ES-I3 (cell line): Measurements from ENCODE around the gene MYH13.

Experiments
- H3K36me3 ChIP-seq: 2 replicates; pipeline ENCODE4 v1.6.1; 2013; ENCODE audit warnings: mild to moderate bottlenecking, low read length, control low read depth, moderate library complexity; ENCODE audit not compliant: insufficient read depth
- H3K4me1 ChIP-seq: 2 replicates; pipeline ENCODE4 v1.6.1; 2013; ENCODE audit warnings: mild to moderate bottlenecking, control low read depth, low read length; ENCODE audit not compliant: insufficient read depth
- H3K9ac ChIP-seq: 2 replicates; pipeline ENCODE4 v1.6.1; 2013; ENCODE audit warnings: low read depth, mild to moderate bottlenecking, low read length, moderate library complexity
- H3K9me3 ChIP-seq: 2 replicates; pipeline ENCODE4 v1.6.1; 2013; ENCODE audit warnings: mild to moderate bottlenecking, low read length, moderate library complexity; ENCODE audit not compliant: control insufficient read depth, insufficient read depth

Gene MYH13

DNA sequence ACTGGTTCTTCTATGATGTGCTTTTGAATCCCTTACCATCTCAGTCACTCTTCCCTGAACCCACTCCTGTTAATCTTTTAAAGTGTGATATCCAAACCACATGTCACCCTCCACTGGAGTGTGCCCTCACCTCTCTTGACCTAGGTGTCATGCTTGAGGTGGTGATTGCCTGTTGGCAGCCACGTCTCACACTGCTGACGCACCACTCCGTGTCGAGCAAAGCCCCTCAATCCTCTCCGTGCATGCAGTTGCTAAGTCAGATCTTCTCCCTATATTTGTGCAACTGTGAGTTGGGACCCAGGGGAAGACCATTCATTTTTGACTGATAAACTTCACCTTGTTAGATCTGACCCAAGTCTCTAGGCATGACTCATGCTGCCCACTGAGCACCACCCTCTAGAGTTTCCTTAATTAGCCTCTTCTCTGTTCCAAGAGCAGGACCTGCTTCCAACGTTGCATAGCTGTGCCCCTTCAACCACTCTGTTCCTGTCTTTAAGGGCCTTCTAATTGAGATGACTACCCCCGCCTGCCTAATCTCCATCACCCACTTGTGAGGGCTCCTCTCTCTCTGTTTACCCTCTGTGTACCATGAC lies 2.7 kb downstream of the MYH13 start:
- Histone ChIP-seq H3K9ac (no peak overlapping the region), H3K9me3 (no peaks in the 10 kb centered on the region), H3K4me1 (no peaks in the 10 kb centered on the region), H3K36me3 (no peaks in the 10 kb centered on the region)

DNA sequence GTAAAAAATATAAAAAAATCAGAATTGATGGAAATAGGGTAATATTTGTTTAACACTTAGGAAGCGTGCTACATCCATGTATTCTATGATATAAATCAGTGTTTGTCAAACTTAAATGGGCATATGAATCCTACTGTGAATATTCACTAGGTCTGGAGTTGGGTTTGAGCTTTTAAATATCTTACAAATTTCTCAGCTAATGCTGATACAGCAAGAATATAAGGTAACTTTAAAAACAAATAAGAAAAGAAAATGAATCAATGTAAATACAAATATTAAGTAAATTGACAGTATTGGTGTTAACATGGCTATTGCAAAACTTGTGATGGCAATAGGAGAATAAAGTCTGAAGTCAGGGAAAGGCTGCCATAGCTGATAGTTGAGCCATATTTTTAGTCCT lies 3.6 kb downstream of the MYH13 start:
- no peaks in the 10 kb centered on the region for H3K9me3 ChIP-seq
- no peak overlapping the region for H3K9ac ChIP-seq
- no peaks in the 10 kb centered on the region for H3K36me3 ChIP-seq
- H3K4me1 ChIP-seq = no peaks in the 10 kb centered on the region

DNA sequence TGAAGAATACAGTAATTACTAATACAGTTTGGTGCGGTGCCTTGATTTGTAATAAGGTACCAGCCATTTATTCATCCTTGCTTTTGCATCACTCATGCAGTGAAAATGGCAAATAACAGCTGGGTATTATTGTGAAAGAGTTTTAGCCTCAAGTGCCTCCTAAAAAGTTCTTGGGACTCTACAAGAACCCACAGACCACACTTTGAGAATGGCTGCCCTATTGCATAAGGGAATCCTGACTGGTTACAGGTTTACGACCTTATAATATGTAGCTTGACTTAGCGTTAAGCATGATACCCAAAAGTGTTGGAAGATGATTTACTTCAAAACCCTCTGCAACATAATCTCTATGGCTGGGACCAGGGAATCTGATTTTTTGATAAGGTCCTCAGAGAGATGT lies 4.2 kb downstream of the MYH13 start:
- no peak overlapping the region for H3K9ac ChIP-seq
- H3K36me3 ChIP-seq = no peaks in the 10 kb centered on the region
- no peaks in the 10 kb centered on the region for H3K9me3 ChIP-seq
- H3K4me1 ChIP-seq = no peaks in the 10 kb centered on the region

DNA sequence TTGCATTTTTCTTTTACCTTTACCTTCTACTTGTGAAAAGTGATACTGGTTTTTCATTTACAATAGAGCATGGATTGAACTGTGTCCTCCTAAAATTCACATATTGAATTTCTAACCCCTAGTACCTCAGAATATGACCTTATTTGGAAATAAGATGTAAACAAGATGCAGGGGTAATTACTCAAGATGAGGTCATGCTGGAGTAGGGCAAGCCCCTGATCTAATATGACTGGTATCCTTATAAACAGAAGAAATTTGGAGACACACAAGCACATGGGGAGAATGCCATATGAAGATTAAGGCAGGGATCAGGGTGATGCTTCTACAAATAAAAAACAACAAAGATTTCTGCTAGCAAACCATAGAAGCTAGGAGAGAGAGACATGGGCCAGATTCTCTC lies 12.2 kb downstream of the MYH13 start:
- H3K9ac ChIP-seq = no peak overlapping the region
- H3K36me3 ChIP-seq = no peaks in the 10 kb centered on the region
- no peaks in the 10 kb centered on the region for H3K9me3 ChIP-seq
- H3K4me1 ChIP-seq = no peaks in the 10 kb centered on the region

DNA sequence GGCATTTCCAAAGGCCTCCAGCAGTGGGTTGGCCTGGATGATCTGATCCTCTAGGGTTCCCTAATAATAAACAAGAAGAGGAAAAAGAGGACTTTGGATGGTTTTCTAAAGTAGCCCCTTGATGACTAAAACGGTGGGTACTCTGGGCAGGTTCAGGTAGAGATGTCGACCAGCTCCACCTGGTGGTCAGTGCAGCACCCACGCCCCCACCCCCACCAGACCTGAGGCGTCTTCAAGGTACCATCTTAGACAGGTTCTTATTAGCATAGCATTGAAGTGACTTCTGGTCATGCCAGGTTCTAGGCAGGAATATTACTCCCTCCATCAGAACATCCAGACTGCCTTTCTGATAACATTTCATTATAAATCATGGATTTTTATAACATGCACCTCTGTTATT lies 15.0 kb downstream of the MYH13 start:
- Histone ChIP-seq H3K36me3 (no peaks in the 10 kb centered on the region), H3K4me1 (no peaks in the 10 kb centered on the region), H3K9ac (no peak overlapping the region), H3K9me3 (no peaks in the 10 kb centered on the region)

DNA sequence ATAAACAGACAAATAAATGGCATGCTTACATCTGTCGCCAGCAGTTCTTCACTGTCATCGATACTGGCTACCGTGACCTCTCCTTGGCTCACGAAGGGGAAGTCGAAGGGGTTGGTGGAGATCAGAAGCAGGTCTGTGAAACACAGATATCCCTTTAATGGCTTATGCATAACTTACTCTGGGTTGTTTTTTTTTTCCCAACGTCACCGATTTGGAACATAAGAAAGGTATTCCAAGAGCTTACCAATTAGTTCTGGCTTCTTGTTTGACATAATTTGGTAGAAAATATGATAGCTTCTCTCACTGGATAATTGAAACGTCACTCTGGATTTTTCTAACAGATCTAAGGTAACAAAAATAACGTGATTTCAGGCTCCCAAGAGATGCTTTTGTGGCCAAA lies 18.2 kb downstream of the MYH13 start:
- no peak overlapping the region for H3K9ac ChIP-seq
- H3K4me1 ChIP-seq = no peaks in the 10 kb centered on the region
- H3K9me3 ChIP-seq = no peaks in the 10 kb centered on the region
- no peaks in the 10 kb centered on the region; the same call in 1 of the 2 replicates for H3K36me3 ChIP-seq

DNA sequence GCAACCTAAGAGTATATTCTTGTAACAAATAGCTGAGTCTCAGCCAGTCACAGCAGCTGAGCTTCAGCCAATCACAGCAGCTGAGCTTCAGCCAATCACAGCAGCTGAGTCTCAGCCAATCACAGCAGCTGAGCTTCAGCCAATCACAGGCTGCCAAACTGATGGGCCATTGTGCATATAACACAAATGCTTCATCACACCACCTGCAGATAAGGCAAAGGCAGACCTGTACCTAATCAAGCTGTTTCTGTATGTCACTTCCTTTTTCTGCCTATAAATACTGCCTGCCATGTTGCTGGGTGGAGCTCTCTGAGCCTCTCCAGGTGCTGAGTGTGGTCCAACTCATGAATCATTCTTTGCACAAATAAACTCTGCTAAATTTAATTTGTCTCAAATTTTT lies 19.9 kb downstream of the MYH13 start:
- Histone ChIP-seq H3K4me1 (no peaks in the 10 kb centered on the region), H3K9me3 (no peaks in the 10 kb centered on the region), H3K36me3 (no peaks in the 10 kb centered on the region; the same call in 1 of the 2 replicates), H3K9ac (no peak overlapping the region)

DNA sequence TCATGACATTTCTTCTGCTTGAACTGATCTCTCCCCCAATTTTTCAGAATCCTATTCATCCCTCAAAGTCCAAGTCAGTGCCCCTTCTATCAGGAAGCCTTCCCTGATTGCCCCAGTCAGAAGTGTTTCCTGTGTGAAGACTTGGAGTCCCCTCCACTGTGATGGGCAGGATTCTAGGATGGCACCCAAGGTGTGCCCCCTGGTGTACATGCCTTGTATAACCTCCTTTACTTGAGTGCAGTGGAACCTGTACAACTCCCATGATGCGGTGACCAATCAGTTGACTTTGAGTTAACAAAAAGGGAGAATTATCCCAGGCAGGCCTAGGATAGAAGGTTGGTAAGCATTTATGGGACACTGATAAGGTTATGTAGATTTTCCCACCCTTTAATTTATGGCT lies 23.4 kb downstream of the MYH13 start:
- no peaks in the 10 kb centered on the region; the same call in 1 of the 2 replicates for H3K36me3 ChIP-seq
- H3K9ac ChIP-seq = no peak overlapping the region
- no peaks in the 10 kb centered on the region for H3K9me3 ChIP-seq
- no peaks in the 10 kb centered on the region for H3K4me1 ChIP-seq

DNA sequence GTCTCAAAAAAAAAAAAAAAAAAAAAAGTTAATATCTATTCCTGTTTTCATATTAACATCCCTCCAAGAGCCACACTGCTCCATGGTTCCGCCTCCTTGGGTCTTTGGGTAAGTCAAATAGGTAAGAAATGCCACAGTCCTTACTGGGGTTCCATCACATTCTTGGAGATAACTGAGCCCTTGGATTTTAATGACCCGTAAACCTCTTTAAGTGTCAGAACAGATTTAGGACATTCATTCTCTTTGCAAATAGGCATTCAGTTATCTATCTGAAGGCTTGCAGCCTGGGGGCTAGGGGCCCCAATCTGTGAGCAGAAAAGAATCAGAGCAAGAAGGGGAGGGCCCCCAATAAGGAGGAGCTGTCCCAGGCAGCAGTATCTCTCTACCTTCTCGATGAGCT lies 28.0 kb downstream of the MYH13 start:
- Histone ChIP-seq H3K4me1 (no peaks in the 10 kb centered on the region), H3K36me3 (no peaks in the 10 kb centered on the region; the same call in 1 of the 2 replicates), H3K9ac (no peak overlapping the region), H3K9me3 (no peaks in the 10 kb centered on the region)

DNA sequence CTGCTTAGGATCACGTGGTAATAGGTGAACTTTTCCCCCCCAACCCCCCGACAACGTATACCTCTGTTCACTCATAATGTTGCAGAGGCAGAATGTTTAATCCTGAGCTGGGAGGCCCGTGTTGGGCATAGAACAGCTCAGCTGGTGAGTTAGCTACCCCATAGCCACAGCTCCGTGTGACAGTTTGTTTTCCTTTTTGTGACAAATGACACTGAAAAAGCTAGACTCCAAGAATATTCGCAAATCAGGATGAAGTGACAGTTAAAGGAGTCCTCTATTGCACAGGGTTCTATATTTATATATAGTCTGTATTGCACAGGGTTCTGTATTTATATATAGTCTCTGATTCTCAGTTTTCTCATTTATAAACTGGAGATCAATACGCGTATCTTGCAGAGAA lies 33.8 kb downstream of the MYH13 start:
- H3K9me3 ChIP-seq = no peaks in the 10 kb centered on the region
- H3K4me1 ChIP-seq = 0 out of 2 replicates have a peak, but pooled peaks cover 3% of the 10 kb centered on the region
- H3K36me3 ChIP-seq = no peaks in the 10 kb centered on the region
- H3K9ac ChIP-seq = no peak overlapping the region

DNA sequence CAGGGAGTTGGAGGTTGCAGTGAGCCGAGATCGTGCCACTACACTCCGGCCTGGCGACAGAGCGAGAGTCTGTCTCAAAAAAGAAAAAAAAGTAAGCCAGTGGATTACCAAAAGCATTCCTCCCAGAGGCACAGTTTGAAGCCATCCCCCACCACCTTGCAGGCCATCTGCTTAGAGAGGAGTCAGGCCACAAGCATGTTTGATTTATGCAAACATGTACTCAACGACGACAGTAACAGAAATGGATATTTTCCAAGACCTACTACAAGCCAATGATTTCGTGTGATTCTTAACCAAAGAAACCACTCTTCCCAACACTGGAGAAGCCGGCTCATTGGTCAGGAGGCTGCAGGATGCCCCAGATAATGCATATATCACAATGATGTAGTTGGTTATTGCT lies 34.8 kb downstream of the MYH13 start:
- Histone ChIP-seq H3K4me1 (0 out of 2 replicates have a peak, but pooled peaks cover 3% of the 10 kb centered on the region), H3K9ac (no peak overlapping the region), H3K9me3 (no peaks in the 10 kb centered on the region), H3K36me3 (no peaks in the 10 kb centered on the region)

DNA sequence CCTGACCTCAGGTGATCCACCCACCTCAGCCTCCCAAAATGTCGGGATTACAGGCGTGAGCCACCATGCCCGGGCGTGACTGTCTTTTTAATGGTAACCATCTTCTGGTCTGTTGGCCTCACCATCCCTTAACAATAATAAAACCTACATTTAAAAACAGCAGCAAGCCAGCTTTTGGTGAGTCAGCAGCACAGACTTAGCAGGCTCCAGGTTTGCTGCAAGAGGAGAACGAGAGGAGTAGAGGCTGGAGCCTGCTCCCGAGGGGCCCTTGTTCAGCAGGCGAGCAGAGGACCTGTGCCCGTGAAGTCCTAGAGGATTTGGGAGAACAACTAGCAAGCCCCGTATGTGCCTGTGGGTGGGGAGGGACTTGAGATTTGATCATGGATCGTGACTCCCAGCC lies 35.7 kb downstream of the MYH13 start:
- H3K36me3 ChIP-seq = no peaks in the 10 kb centered on the region
- no peaks in the 10 kb centered on the region for H3K9me3 ChIP-seq
- no peak overlapping the region for H3K9ac ChIP-seq
- 0 out of 2 replicates have a peak, but pooled peaks cover 3% of the 10 kb centered on the region for H3K4me1 ChIP-seq

DNA sequence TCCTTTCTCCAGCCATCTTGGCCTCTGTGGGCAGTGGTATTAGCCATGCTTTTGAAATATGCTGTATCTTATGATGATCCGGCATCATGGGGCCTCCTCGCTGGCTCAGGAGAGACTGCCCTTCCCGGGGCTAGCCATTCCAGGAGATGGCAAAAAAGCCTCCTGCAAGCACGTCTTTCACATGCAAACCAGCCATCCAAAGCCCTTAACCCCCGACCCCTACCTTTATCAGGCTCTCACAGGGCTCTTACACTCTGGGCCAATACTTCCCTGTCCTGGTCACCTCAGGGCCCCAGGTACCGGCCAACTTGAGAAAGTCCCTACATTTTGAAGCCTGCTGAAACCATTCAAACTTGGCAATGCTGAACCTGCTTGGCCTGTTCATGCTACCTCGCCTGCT lies 36.4 kb downstream of the MYH13 start:
- H3K4me1 ChIP-seq = 0 out of 2 replicates have a peak, but pooled peaks cover 3% of the 10 kb centered on the region
- no peaks in the 10 kb centered on the region for H3K9me3 ChIP-seq
- H3K9ac ChIP-seq = no peak overlapping the region
- H3K36me3 ChIP-seq = no peaks in the 10 kb centered on the region

DNA sequence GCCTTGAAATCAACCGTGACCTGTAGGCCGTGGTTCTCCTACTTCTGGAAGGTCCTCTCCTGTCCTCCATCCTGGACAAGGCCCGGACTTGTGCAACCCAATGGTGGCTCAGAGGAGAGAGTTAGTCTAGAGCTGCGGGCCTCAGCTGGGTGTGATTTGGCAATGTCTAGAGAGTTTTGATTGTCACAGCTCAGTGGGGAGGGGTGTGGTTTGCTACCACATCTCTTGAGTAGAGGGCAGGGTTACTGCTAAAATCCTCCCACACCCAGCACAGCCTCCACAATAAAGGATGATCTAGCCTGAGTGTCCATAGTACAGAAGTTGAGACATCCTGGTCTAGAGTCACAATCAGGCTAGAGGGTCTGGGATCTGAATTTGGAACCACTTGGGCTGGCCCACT lies 40.3 kb downstream of the MYH13 start:
- Histone ChIP-seq H3K9ac (no peak overlapping the region), H3K9me3 (no peaks in the 10 kb centered on the region), H3K36me3 (no peaks in the 10 kb centered on the region), H3K4me1 (0 out of 2 replicates have a peak, but pooled peaks cover 3% of the 10 kb centered on the region)

DNA sequence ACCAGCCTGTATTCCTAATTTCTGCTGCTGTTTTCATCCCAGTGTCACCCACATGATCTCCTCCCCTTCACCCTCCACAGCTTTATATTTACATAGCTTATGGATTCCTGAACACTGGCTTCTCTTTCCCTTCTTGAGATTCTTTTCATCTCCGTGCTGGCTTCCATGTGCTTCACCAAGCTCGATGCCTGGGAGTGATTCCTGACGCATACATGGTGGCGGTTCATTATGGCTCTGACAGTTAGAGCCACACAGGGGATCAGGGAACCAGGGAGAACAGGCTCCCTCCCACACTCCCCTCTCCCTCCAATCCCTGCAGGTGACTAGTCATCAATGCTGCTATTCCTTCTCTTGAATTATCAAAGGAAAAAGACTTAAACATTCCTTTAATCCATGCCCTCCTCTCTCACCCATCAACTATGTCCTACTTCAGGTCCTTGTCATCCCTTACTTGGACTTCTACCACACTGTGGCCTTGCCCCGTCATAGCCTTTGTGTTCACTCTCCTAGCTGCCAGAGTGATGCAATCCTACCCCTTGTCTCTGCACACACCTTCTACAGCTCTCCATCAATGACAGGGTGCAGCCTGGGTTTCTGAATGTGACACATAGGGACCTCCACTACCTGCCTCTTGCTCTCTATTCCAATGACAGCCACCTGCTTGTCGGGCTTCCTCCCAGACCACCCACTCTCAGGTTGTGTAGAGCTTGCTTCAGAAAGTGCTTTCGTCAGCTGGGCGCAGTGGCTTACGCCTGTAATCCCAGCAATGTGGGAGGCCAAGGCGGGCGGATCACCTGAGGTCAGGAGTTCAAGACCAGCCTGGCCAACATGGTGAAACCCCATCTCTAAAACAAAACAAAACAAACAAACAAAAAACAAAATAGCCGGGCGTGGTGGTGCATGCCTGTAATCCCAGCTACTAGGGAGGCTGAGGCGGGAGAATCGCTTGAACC lies 43.6 kb downstream of the MYH13 start:
- Histone ChIP-seq H3K36me3 (no peaks in the 10 kb centered on the region), H3K9me3 (no peaks in the 10 kb centered on the region), H3K9ac (no peak overlapping the region), H3K4me1 (no peaks in the 10 kb centered on the region)
